HT1080 (cell line): ENCODE results near the gene TOX2. TPM values are rescaled to one million over a fixed set of nuclear protein-coding genes. Genes with fewer than 3 reads are reported as not detected.

Source experiments
- DNase-seq: peaks from one replicate; pipeline ENCODE4 v3.0.0-alpha.2; 2015; ENCODE audit warnings: low read depth
- total RNA-seq: library from RNA; depleted of rRNA; stranded (reverse); fragments of >200 nt; shearing (Covaris generic); gene quantifications from 2 replicates; pipeline ENCODE4 v1.2.3, GENCODE V29; 2014

The TOX2 gene
- total RNA-seq, 1 experiment from 2014 or later, result 8.3 TPM

GRCh38 chr20:44017905-44018258 is 103.2 kb downstream of the TOX2 start:
- DNase-seq, result no peak

GRCh38 chr20:44018259-44018941 is 103.7 kb downstream of the TOX2 start:
- peak; percentile 89 for DNase-seq

- DNase-seq, result no peak
Measured at GRCh38 chr20:44018942-44019637, 104.4 kb downstream of the TOX2 start.

GRCh38 chr20:44019638-44020335 is 105.1 kb downstream of the TOX2 start:
- peak; percentile 59 for DNase-seq

- DNase-seq, result no peak
Measured at GRCh38 chr20:44020406-44021148, 105.9 kb downstream of the TOX2 start.

GRCh38 chr20:44021186-44021585 is 106.5 kb downstream of the TOX2 start:
- no peak for DNase-seq

- no peak for DNase-seq
Measured at GRCh38 chr20:44021900-44022299, 107.2 kb downstream of the TOX2 start.

GRCh38 chr20:44022464-44022863 is 107.8 kb downstream of the TOX2 start:
- no peak for DNase-seq

GRCh38 chr20:44023515-44024371 is 109.1 kb downstream of the TOX2 start:
- DNase-seq, result no peak

GRCh38 chr20:44024820-44025580 is 110.3 kb downstream of the TOX2 start:
- DNase-seq, result no peak

GRCh38 chr20:44025756-44026155 is 111.1 kb downstream of the TOX2 start:
- no peak for DNase-seq

GRCh38 chr20:44026647-44027342 is 112.1 kb downstream of the TOX2 start:
- no peak for DNase-seq

GRCh38 chr20:44027343-44028002 is 112.8 kb downstream of the TOX2 start:
- DNase-seq, result no peak

GRCh38 chr20:44028003-44028730 is 113.5 kb downstream of the TOX2 start:
- DNase-seq, result no peak

GRCh38 chr20:44028868-44029847 is 114.5 kb downstream of the TOX2 start:
- no peak for DNase-seq

- no peak for DNase-seq
Measured at GRCh38 chr20:44029848-44030230, 115.2 kb downstream of the TOX2 start.

GRCh38 chr20:44030394-44030793 is 115.7 kb downstream of the TOX2 start:
- no peak for DNase-seq
